Measurements from ENCODE around the gene KIRREL3. TPM values are rescaled to one million over a fixed set of nuclear protein-coding genes. Genes with fewer than 3 reads are reported as not detected.

KIRREL3 gene
- total RNA-seq, 1 donor from 2014 or later, result not detected

DNA sequence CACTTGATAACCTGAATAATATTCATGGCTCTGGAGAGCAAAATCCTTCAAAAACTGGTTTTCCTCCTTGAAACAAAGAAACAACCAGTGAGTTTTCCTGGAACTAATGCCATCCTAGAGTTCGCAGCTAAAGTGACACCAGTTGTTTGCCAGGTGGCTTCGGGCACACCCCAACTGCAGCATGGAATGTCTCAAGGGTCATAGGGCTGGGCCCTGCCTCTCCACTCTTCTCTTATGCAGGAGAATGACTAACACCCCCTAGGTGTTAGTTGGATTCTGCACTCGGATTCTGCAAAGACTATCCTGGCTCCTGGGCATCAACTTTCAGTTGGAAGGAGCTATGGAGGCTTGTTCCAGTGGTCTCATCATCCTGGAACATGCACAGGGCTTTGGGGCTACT lies 98.8 kb downstream of the KIRREL3 start:
- Histone ChIP-seq H3K27me3 (ENCODE audit: control insufficient read depth, insufficient read depth, low read length) (no peaks in the 10 kb centered on the region), H3K4me3 (ENCODE audit: low read depth, low read length) (no peak overlapping the region), H3K36me3 (ENCODE audit: control insufficient read depth, insufficient read depth, low read length) (no peaks in the 10 kb centered on the region)
- DNase-seq (ENCODE audit: low read depth) (no peak), FAIRE-seq (no peak)
- TF ChIP-seq, protein P1, sequence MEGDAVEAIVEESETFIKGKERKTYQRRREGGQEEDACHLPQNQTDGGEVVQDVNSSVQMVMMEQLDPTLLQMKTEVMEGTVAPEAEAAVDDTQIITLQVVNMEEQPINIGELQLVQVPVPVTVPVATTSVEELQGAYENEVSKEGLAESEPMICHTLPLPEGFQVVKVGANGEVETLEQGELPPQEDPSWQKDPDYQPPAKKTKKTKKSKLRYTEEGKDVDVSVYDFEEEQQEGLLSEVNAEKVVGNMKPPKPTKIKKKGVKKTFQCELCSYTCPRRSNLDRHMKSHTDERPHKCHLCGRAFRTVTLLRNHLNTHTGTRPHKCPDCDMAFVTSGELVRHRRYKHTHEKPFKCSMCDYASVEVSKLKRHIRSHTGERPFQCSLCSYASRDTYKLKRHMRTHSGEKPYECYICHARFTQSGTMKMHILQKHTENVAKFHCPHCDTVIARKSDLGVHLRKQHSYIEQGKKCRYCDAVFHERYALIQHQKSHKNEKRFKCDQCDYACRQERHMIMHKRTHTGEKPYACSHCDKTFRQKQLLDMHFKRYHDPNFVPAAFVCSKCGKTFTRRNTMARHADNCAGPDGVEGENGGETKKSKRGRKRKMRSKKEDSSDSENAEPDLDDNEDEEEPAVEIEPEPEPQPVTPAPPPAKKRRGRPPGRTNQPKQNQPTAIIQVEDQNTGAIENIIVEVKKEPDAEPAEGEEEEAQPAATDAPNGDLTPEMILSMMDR (IDR thresholded peaks at IDR 0.05; ENCODE audit: insufficient read depth, low read length, severe bottlenecking), result no peak

DNA sequence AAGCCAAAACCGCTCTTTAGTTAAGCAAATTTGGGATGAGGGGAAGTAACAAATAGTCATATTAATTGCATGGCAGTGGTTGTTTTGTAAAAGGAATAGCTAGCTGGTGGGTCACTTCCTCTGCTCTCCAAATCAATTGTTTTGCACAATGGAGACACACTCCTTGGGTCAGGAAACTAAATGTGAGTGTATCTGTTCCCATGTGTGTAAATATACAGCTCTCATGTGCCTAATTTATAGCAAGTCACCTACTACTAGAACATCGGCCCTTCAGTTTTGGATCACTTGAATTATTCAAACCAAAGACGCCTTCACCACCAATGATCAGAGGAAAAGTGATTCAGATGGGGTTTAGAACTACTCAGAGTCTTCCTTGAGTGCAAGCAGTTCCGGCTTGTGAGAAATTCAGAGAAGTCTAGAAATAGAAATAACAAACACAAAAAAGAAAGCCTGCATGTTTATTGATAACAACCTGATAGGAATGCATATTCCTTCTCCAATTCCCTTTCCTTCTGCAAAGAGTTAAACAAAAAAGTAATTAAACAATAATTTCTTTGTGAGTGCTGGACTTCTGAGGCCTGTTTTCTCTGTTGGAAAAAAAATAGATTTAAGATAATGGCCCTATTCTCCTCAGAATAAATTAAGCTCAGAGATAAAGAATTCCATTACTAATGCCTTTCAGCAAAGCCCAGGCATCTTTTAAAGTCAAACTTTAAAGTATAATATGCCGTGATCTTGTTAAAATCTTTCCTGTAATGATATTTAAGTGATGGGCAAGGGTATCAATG lies 100.4 kb downstream of the KIRREL3 start:
- no peak overlapping the region for H3K4me3 ChIP-seq (ENCODE audit: low read depth, low read length)
- TF ChIP-seq, protein P1 (IDR thresholded peaks at IDR 0.05; ENCODE audit: insufficient read depth, low read length, severe bottlenecking), result no peak
- FAIRE-seq (no peak), DNase-seq (ENCODE audit: low read depth) (no peak)
- no peaks in the 10 kb centered on the region for H3K27me3 ChIP-seq (ENCODE audit: control insufficient read depth, insufficient read depth, low read length)
- no peaks in the 10 kb centered on the region for H3K36me3 ChIP-seq (ENCODE audit: control insufficient read depth, insufficient read depth, low read length)

DNA sequence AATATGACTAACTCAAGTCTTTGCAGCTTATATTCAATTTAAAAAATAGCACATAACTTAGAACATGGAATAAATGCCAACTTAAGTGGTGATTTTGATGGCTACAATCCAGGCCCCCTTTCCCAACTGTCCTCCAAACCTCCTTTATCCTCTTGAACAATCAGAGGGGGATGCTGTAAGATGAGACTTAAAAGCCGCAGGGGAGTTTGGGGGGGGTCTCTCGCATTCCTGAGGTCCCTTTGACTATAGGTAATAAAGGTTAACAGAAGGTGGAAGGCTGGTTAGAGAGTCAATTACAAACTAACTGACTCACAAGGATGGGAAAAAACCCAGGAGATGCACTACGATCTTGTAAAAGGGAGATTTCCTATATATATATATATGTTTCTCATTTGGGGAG lies 101.8 kb downstream of the KIRREL3 start:
- TF ChIP-seq, protein P1 (IDR thresholded peaks at IDR 0.05; ENCODE audit: insufficient read depth, low read length, severe bottlenecking), result no peak
- no peaks in the 10 kb centered on the region for H3K27me3 ChIP-seq (ENCODE audit: control insufficient read depth, insufficient read depth, low read length)
- DNase-seq (ENCODE audit: low read depth), result no peak
- H3K4me3 ChIP-seq (ENCODE audit: low read depth, low read length), result no peak overlapping the region
- FAIRE-seq, result no peak
- no peaks in the 10 kb centered on the region for H3K36me3 ChIP-seq (ENCODE audit: control insufficient read depth, insufficient read depth, low read length)

DNA sequence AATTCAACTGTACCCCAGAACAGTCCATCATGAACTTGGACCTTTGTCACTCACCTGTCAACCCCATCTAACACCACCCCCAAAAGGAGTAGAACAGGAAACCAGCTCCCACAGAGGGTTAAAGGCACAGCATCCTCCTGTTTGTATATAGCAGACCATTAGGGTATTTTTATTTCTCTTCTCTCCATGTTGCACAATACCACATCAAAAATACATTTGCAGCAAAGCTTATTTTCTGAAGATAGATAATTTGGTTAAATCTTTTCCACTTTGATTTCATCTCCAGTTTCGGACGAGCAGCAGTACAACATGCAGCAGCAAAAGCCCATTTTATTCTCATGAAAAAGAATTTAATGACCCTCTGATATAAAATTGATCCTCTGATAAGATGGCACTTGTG lies 103.1 kb downstream of the KIRREL3 start:
- Histone ChIP-seq H3K27me3 (ENCODE audit: control insufficient read depth, insufficient read depth, low read length) (no peaks in the 10 kb centered on the region), H3K36me3 (ENCODE audit: control insufficient read depth, insufficient read depth, low read length) (no peaks in the 10 kb centered on the region), H3K4me3 (ENCODE audit: low read depth, low read length) (no peak overlapping the region)
- TF ChIP-seq, protein P1 (IDR thresholded peaks at IDR 0.05; ENCODE audit: insufficient read depth, low read length, severe bottlenecking), result no peak
- FAIRE-seq (no peak), DNase-seq (ENCODE audit: low read depth) (no peak)

DNA sequence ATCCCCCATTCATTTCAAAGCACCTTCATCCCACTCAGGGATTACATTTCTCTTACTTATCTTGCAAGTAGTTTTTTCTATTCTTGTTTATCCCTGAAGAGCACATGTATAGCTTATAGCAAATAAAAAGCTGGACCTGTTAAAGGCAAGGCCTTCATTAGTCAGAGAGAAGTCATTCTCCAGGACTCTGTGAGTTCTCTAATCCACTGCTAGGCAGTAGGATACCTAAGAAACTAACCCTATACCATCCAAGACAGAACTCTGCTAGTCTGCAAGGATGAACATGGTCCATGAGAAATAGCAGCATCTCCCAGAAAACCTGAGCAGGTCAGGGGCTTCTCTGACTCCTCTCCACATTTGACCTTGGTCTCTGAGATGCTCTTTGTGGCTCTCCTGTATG lies 104.5 kb downstream of the KIRREL3 start:
- no peak overlapping the region for H3K4me3 ChIP-seq (ENCODE audit: low read depth, low read length)
- no peaks in the 10 kb centered on the region for H3K27me3 ChIP-seq (ENCODE audit: control insufficient read depth, insufficient read depth, low read length)
- TF ChIP-seq, protein P1 (IDR thresholded peaks at IDR 0.05; ENCODE audit: insufficient read depth, low read length, severe bottlenecking), result no peak
- DNase-seq (ENCODE audit: low read depth) (no peak), FAIRE-seq (no peak)
- no peaks in the 10 kb centered on the region for H3K36me3 ChIP-seq (ENCODE audit: control insufficient read depth, insufficient read depth, low read length)

DNA sequence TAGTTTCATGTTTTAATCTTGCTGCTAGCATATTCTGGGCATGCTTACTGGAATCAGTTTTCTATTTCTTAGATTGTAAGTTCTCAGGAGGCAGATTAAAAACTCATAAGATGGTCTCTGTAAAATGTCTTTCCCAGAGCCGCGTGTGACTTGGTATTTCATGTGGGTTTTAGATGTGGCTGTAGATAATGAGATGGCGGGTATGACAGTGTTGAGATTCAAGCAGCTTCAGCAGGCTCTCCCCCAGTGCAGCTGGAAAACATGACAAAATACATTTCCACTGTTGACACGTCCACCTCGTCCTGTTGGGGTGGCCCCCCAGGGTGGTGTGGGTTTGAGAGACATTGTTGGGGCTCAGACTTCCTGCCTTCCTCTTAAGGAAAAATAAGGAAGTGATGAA lies 106.8 kb downstream of the KIRREL3 start:
- DNase-seq (ENCODE audit: low read depth) (no peak), FAIRE-seq (no peak)
- H3K27me3 ChIP-seq (ENCODE audit: control insufficient read depth, insufficient read depth, low read length), result no peaks in the 10 kb centered on the region
- H3K4me3 ChIP-seq (ENCODE audit: low read depth, low read length), result no peak overlapping the region
- TF ChIP-seq, protein P1 (IDR thresholded peaks at IDR 0.05; ENCODE audit: insufficient read depth, low read length, severe bottlenecking), result no peak
- no peaks in the 10 kb centered on the region for H3K36me3 ChIP-seq (ENCODE audit: control insufficient read depth, insufficient read depth, low read length)

All from bronchial epithelial cell (primary cell).